Measurements from ENCODE around the gene SLC1A6.
"Not testable (repeated sequence)": the region's sequence is repeated elsewhere in the genome, so short reads cannot be mapped to it uniquely, and the experiment has no call there.

The SLC1A6 gene

DNA sequence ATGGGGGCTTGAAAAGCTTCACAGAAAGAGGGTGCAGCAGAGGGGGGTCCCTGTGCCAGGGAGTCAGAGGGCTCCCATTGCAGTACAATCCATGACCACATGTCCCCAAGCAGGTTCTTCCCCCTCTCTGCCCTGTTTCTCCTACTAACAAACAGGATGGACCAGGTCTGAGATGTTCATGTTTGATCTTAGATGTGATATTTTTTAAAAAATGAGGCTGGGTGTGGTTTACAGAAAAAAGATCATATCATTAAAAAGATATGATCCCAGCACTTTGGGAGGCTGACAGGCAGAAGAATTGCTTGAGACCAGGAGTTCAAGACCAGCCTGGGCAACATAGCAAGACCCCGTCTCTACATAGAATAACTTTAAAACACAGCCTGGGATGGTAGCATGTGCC, 29.2 kb downstream of the SLC1A6 start:
- H3K36me3 ChIP-seq (ENCODE audit: control insufficient read depth in 1 of 2, insufficient read depth in 2 of 2, low read depth in 1 of 2, low read length in 2 of 2): no peaks in the 10 kb centered on the region
- H2AFZ ChIP-seq (ENCODE audit: low read depth, low read length): no peak overlapping the region
- no peak for DNase-seq
- no peak overlapping the region for H3K18ac ChIP-seq (ENCODE audit: low read depth in 1 of 2, low read length in 2 of 2)
- no peak overlapping the region for H3K23ac ChIP-seq (ENCODE audit: low read length in 2 of 2)
- no peak overlapping the region for H2BK5ac ChIP-seq (ENCODE audit: low read depth, low read length, poor library complexity, severe bottlenecking)
- no peak overlapping the region for H2AK5ac ChIP-seq (ENCODE audit: low read length, severe bottlenecking)
- no peaks in the 10 kb centered on the region for H3K79me1 ChIP-seq (replicated peaks; ENCODE audit: low read length, poor library complexity, severe bottlenecking)
- H2BK15ac ChIP-seq (ENCODE audit: low read depth, poor library complexity, severe bottlenecking): no peak overlapping the region
- no peak overlapping the region for H3K4me2 ChIP-seq (ENCODE audit: low read length, poor library complexity, severe bottlenecking)
- H3K9ac ChIP-seq (ENCODE audit: low read length): no peak overlapping the region
- H2BK12ac ChIP-seq (ENCODE audit: low read length in 2 of 2): no peak overlapping the region
- no peak overlapping the region for H3K14ac ChIP-seq (ENCODE audit: low read length in 2 of 2)
- H4K91ac ChIP-seq (ENCODE audit: low read length): no peak overlapping the region
- H3K27ac ChIP-seq (ENCODE audit: low read length, poor library complexity, severe bottlenecking): no peak overlapping the region
- no peak overlapping the region for H3K4me3 ChIP-seq (ENCODE audit: insufficient read depth in 1 of 2, low read depth in 1 of 2, low read length in 2 of 2)
- 67% methylated on average over 1 of the region's 1 CpG for WGBS
- H2BK120ac ChIP-seq (ENCODE audit: low read depth, low read length): no peak overlapping the region
- H3K4me1 ChIP-seq (ENCODE audit: control insufficient read depth, insufficient read depth, low read depth, low read length): peaks cover 1% of the 10 kb centered on the region
- H4K8ac ChIP-seq (ENCODE audit: low read length): no peak overlapping the region
- no peaks in the 10 kb centered on the region for H3K27me3 ChIP-seq (ENCODE audit: control insufficient read depth in 1 of 2, insufficient read depth in 1 of 2, low read length in 2 of 2)
- H3K9me3 ChIP-seq (ENCODE audit: control insufficient read depth, low read length): peaks cover 5% of the 10 kb centered on the region
- no peak overlapping the region for H3K4ac ChIP-seq (ENCODE audit: low read depth in 1 of 2, low read length in 2 of 2)

DNA sequence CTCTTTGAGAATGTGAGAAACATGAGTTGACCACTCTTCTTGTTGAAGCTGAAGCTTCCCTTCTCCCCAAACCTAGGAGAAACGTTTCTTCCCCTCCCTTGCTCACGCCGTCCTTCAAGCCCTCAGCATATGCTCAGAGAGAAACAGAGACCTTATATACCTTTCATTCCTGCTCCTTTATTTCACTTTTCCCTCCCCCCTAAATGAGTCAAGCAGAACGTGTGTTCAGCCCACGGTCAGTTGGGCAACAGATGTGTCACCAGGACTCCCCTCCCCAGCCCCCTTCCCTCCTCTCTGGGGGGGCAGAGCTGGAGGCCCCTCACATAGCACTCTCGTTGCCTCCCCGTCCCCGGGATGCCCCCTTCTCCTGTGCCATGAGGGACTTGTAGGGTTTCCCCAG, 29.8 kb downstream of the SLC1A6 start:
- H3K14ac ChIP-seq (ENCODE audit: low read length in 2 of 2): no peak overlapping the region
- no peak overlapping the region for H3K9ac ChIP-seq (ENCODE audit: low read length)
- H3K36me3 ChIP-seq (ENCODE audit: control insufficient read depth in 1 of 2, insufficient read depth in 2 of 2, low read depth in 1 of 2, low read length in 2 of 2): no peaks in the 10 kb centered on the region
- no peak overlapping the region for H3K4me2 ChIP-seq (ENCODE audit: low read length, poor library complexity, severe bottlenecking)
- H4K8ac ChIP-seq (ENCODE audit: low read length): no peak overlapping the region
- H3K4me1 ChIP-seq (ENCODE audit: control insufficient read depth, insufficient read depth, low read depth, low read length): peaks cover 1% of the 10 kb centered on the region
- no peak for DNase-seq
- no peak overlapping the region for H2BK15ac ChIP-seq (ENCODE audit: low read depth, poor library complexity, severe bottlenecking)
- H3K18ac ChIP-seq (ENCODE audit: low read depth in 1 of 2, low read length in 2 of 2): no peak overlapping the region
- H3K27me3 ChIP-seq (ENCODE audit: control insufficient read depth in 1 of 2, insufficient read depth in 1 of 2, low read length in 2 of 2): no peaks in the 10 kb centered on the region
- H2BK12ac ChIP-seq (ENCODE audit: low read length in 2 of 2): no peak overlapping the region
- H3K4ac ChIP-seq (ENCODE audit: low read depth in 1 of 2, low read length in 2 of 2): no peak overlapping the region
- H3K4me3 ChIP-seq (ENCODE audit: insufficient read depth in 1 of 2, low read depth in 1 of 2, low read length in 2 of 2): no peak overlapping the region
- H2AK5ac ChIP-seq (ENCODE audit: low read length, severe bottlenecking): no peak overlapping the region
- H3K27ac ChIP-seq (ENCODE audit: low read length, poor library complexity, severe bottlenecking): no peak overlapping the region
- 67% methylated on average over 8 of the region's 8 CpGs for WGBS
- H3K23ac ChIP-seq (ENCODE audit: low read length in 2 of 2): no peak overlapping the region
- H2BK120ac ChIP-seq (ENCODE audit: low read depth, low read length): no peak overlapping the region
- no peak overlapping the region for H4K91ac ChIP-seq (ENCODE audit: low read length)
- H2BK5ac ChIP-seq (ENCODE audit: low read depth, low read length, poor library complexity, severe bottlenecking): no peak overlapping the region
- peaks cover 4% of the 10 kb centered on the region for H3K9me3 ChIP-seq (ENCODE audit: control insufficient read depth, low read length)
- H3K79me1 ChIP-seq (replicated peaks; ENCODE audit: low read length, poor library complexity, severe bottlenecking): no peaks in the 10 kb centered on the region
- no peak overlapping the region for H2AFZ ChIP-seq (ENCODE audit: low read depth, low read length)

DNA sequence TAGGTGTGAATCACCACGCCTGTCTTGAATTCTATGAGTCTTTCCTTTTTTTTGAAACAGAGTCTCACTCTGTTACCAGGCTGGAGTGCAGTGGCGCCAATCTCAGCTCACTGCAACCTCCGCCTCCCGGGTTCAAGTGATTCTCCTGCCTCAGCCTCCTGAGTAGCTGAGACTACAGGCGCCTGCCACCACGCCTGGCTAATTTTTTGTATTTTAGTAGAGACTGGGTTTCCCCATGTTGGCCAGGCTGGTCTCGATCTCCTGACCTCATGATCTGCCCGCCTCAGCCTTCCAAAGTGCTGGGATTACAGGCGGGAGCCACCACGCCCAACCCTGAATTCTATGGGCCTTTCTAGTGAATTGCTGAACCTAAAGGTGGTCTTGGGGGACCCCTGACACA, 30.3 kb downstream of the SLC1A6 start:
- H3K4me1 ChIP-seq (ENCODE audit: control insufficient read depth, insufficient read depth, low read depth, low read length); H2BK5ac ChIP-seq (ENCODE audit: low read depth, low read length, poor library complexity, severe bottlenecking); H4K91ac ChIP-seq (ENCODE audit: low read length); H3K27me3 ChIP-seq (ENCODE audit: control insufficient read depth in 1 of 2, insufficient read depth in 1 of 2, low read length in 2 of 2); H3K4ac ChIP-seq (ENCODE audit: low read depth in 1 of 2, low read length in 2 of 2); H3K9me3 ChIP-seq (ENCODE audit: control insufficient read depth, low read length); H3K36me3 ChIP-seq (ENCODE audit: control insufficient read depth in 1 of 2, insufficient read depth in 2 of 2, low read depth in 1 of 2, low read length in 2 of 2); H4K8ac ChIP-seq (ENCODE audit: low read length); H3K27ac ChIP-seq (ENCODE audit: low read length, poor library complexity, severe bottlenecking); H2BK15ac ChIP-seq (ENCODE audit: low read depth, poor library complexity, severe bottlenecking); H3K14ac ChIP-seq (ENCODE audit: low read length in 2 of 2); H3K4me3 ChIP-seq (ENCODE audit: insufficient read depth in 1 of 2, low read depth in 1 of 2, low read length in 2 of 2); H2BK12ac ChIP-seq (ENCODE audit: low read length in 2 of 2); H2BK120ac ChIP-seq (ENCODE audit: low read depth, low read length); DNase-seq; H3K79me1 ChIP-seq (replicated peaks; ENCODE audit: low read length, poor library complexity, severe bottlenecking); H2AK5ac ChIP-seq (ENCODE audit: low read length, severe bottlenecking); H2AFZ ChIP-seq (ENCODE audit: low read depth, low read length); H3K9ac ChIP-seq (ENCODE audit: low read length); H3K4me2 ChIP-seq (ENCODE audit: low read length, poor library complexity, severe bottlenecking); H3K23ac ChIP-seq (ENCODE audit: low read length in 2 of 2); H3K18ac ChIP-seq (ENCODE audit: low read depth in 1 of 2, low read length in 2 of 2): not testable (repeated sequence)
- WGBS: 82% methylated on average over 9 of the region's 10 CpGs

DNA sequence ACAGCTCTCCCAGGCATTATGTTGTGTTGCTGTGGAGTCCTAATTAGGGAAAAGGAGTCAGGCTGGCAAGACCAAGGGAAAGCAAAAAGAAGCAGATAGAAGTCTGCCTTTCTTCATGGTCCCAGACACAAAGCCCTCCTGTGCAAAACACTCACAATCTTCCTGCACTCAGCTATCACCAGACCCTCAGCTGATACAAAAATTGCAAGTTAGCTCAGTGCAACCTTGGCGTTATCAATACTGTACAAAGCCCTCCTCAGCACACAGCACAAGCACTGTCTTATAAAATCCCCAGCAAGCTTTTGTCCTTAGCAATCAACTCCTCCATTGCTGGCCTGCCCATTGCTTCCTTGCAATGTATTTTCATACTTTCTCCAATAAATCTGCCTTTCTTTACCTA, 35.2 kb downstream of the SLC1A6 start:
- no peak overlapping the region for H3K14ac ChIP-seq (ENCODE audit: low read length in 2 of 2)
- no peak overlapping the region for H2BK15ac ChIP-seq (ENCODE audit: low read depth, poor library complexity, severe bottlenecking)
- H3K36me3 ChIP-seq (ENCODE audit: control insufficient read depth in 1 of 2, insufficient read depth in 2 of 2, low read depth in 1 of 2, low read length in 2 of 2): no peaks in the 10 kb centered on the region
- no peaks in the 10 kb centered on the region for H3K4me1 ChIP-seq (ENCODE audit: control insufficient read depth, insufficient read depth, low read depth, low read length)
- H3K23ac ChIP-seq (ENCODE audit: low read length in 2 of 2): no peak overlapping the region
- H3K27ac ChIP-seq (ENCODE audit: low read length, poor library complexity, severe bottlenecking): no peak overlapping the region
- no peak overlapping the region for H3K4ac ChIP-seq (ENCODE audit: low read depth in 1 of 2, low read length in 2 of 2)
- no peak overlapping the region for H3K4me3 ChIP-seq (ENCODE audit: insufficient read depth in 1 of 2, low read depth in 1 of 2, low read length in 2 of 2)
- no peak overlapping the region for H3K9ac ChIP-seq (ENCODE audit: low read length)
- no peak overlapping the region for H4K8ac ChIP-seq (ENCODE audit: low read length)
- no peaks in the 10 kb centered on the region for H3K9me3 ChIP-seq (ENCODE audit: control insufficient read depth, low read length)
- H3K4me2 ChIP-seq (ENCODE audit: low read length, poor library complexity, severe bottlenecking): no peak overlapping the region
- H3K18ac ChIP-seq (ENCODE audit: low read depth in 1 of 2, low read length in 2 of 2): no peak overlapping the region
- DNase-seq: no peak
- H2BK120ac ChIP-seq (ENCODE audit: low read depth, low read length): no peak overlapping the region
- no peaks in the 10 kb centered on the region for H3K79me1 ChIP-seq (replicated peaks; ENCODE audit: low read length, poor library complexity, severe bottlenecking)
- H2AFZ ChIP-seq (ENCODE audit: low read depth, low read length): no peak overlapping the region
- no peak overlapping the region for H2BK5ac ChIP-seq (ENCODE audit: low read depth, low read length, poor library complexity, severe bottlenecking)
- H3K27me3 ChIP-seq (ENCODE audit: control insufficient read depth in 1 of 2, insufficient read depth in 1 of 2, low read length in 2 of 2): no peaks in the 10 kb centered on the region
- no peak overlapping the region for H4K91ac ChIP-seq (ENCODE audit: low read length)
- 69% methylated on average over 1 of the region's 1 CpG for WGBS
- no peak overlapping the region for H2BK12ac ChIP-seq (ENCODE audit: low read length in 2 of 2)
- no peak overlapping the region for H2AK5ac ChIP-seq (ENCODE audit: low read length, severe bottlenecking)
